ENCODE data around the gene CETN1.

The CETN1 gene

GRCh38 chr18:612156-612555, 32.0 kb downstream of the CETN1 start:
- Histone ChIP-seq H3K27me3 (ENCODE audit: insufficient read depth, low read depth) (no peaks in the 10 kb centered on the region), H3K4me1 (ENCODE audit: low read depth, poor library complexity, severe bottlenecking) (no peaks in the 10 kb centered on the region), H3K4me2 (no peak overlapping the region), H3K9ac (no peak overlapping the region), H3K36me3 (ENCODE audit: insufficient read depth) (no peaks in the 10 kb centered on the region), H4K20me1 (ENCODE audit: insufficient read depth) (no peaks in the 10 kb centered on the region), H2AFZ (ENCODE audit: low read depth) (no peak overlapping the region), H3K79me2 (ENCODE audit: insufficient read depth, low read depth) (no peaks in the 10 kb centered on the region), H3K27ac (no peak overlapping the region), H3K4me3 (IDR thresholded peaks at IDR 0.05; ENCODE audit: insufficient read depth, low read depth, low read length) (no peak overlapping the region)
- TF ChIP-seq CTCF (conservative IDR thresholded peaks at IDR 0.05; ENCODE audit: low read depth, low read length) = no peak

- Histone ChIP-seq H3K79me2 (ENCODE audit: insufficient read depth, low read depth) (no peaks in the 10 kb centered on the region), H2AFZ (ENCODE audit: low read depth) (no peak overlapping the region), H3K27me3 (ENCODE audit: insufficient read depth, low read depth) (no peaks in the 10 kb centered on the region), H3K4me3 (IDR thresholded peaks at IDR 0.05; ENCODE audit: insufficient read depth, low read depth, low read length) (no peak overlapping the region), H4K20me1 (ENCODE audit: insufficient read depth) (no peaks in the 10 kb centered on the region), H3K4me2 (no peak overlapping the region), H3K9ac (no peak overlapping the region), H3K4me1 (ENCODE audit: low read depth, poor library complexity, severe bottlenecking) (no peaks in the 10 kb centered on the region), H3K27ac (no peak overlapping the region), H3K36me3 (ENCODE audit: insufficient read depth) (no peaks in the 10 kb centered on the region)
- TF ChIP-seq CTCF (conservative IDR thresholded peaks at IDR 0.05; ENCODE audit: low read depth, low read length) = no peak
These were observed 34.0 kb downstream of the CETN1 start for GRCh38 chr18:614193-614592.

- Histone ChIP-seq H3K9ac (no peak overlapping the region), H3K79me2 (ENCODE audit: insufficient read depth, low read depth) (no peaks in the 10 kb centered on the region), H2AFZ (ENCODE audit: low read depth) (no peak overlapping the region), H3K4me3 (IDR thresholded peaks at IDR 0.05; ENCODE audit: insufficient read depth, low read depth, low read length) (no peak overlapping the region), H3K27me3 (ENCODE audit: insufficient read depth, low read depth) (no peaks in the 10 kb centered on the region), H4K20me1 (ENCODE audit: insufficient read depth) (no peaks in the 10 kb centered on the region), H3K4me1 (ENCODE audit: low read depth, poor library complexity, severe bottlenecking) (no peaks in the 10 kb centered on the region), H3K27ac (no peak overlapping the region), H3K4me2 (no peak overlapping the region), H3K36me3 (ENCODE audit: insufficient read depth) (no peaks in the 10 kb centered on the region)
- TF ChIP-seq CTCF (conservative IDR thresholded peaks at IDR 0.05; ENCODE audit: low read depth, low read length) = no peak
These were observed 34.9 kb downstream of the CETN1 start for GRCh38 chr18:615092-615521.

- H3K36me3 ChIP-seq (ENCODE audit: insufficient read depth) = no peaks in the 10 kb centered on the region
- H3K79me2 ChIP-seq (ENCODE audit: insufficient read depth, low read depth) = no peaks in the 10 kb centered on the region
- H3K4me3 ChIP-seq (IDR thresholded peaks at IDR 0.05; ENCODE audit: insufficient read depth, low read depth, low read length) = no peak overlapping the region
- H4K20me1 ChIP-seq (ENCODE audit: insufficient read depth) = no peaks in the 10 kb centered on the region
- H3K4me1 ChIP-seq (ENCODE audit: low read depth, poor library complexity, severe bottlenecking) = no peaks in the 10 kb centered on the region
- H3K9ac ChIP-seq = no peak overlapping the region
- no peaks in the 10 kb centered on the region for H3K27me3 ChIP-seq (ENCODE audit: insufficient read depth, low read depth)
- no peak overlapping the region for H3K4me2 ChIP-seq
- TF ChIP-seq CTCF (conservative IDR thresholded peaks at IDR 0.05; ENCODE audit: low read depth, low read length) = no peak
- no peak overlapping the region for H2AFZ ChIP-seq (ENCODE audit: low read depth)
- H3K27ac ChIP-seq = no peak overlapping the region
These were observed 35.6 kb downstream of the CETN1 start for GRCh38 chr18:615773-616172.

All from KMS-11 (cell line).